ENCODE results near the gene ARID4A. TPM values are rescaled to one million over a fixed set of nuclear protein-coding genes. Genes with fewer than 3 reads are reported as not detected.
A peak's percentile ranks its signal among the peaks of the same experiment; 100 is the strongest.

ARID4A gene
- total RNA-seq, 1 experiment from 2014 or later = 3.5 TPM

- Histone ChIP-seq H3K36me3 (replicated peaks; ENCODE audit: control insufficient read depth, insufficient read depth, low read length) (peaks cover 13% of the 10 kb centered on the region), H3K4me3 (ENCODE audit: insufficient read depth, low read depth, low read length) (no peak overlapping the region), H3K27me3 (ENCODE audit: control insufficient read depth, insufficient read depth, low read length) (no peaks in the 10 kb centered on the region)
- no peak for DNase-seq
Measured at GRCh38 chr14:58281969-58282368, 16.4 kb upstream of the ARID4A start.

GRCh38 chr14:58282925-58283593 lies 15.3 kb upstream of the ARID4A start:
- Histone ChIP-seq H3K36me3 (replicated peaks; ENCODE audit: control insufficient read depth, insufficient read depth, low read length) (peaks cover 13% of the 10 kb centered on the region), H3K4me3 (ENCODE audit: insufficient read depth, low read depth, low read length) (no peak overlapping the region), H3K27me3 (ENCODE audit: control insufficient read depth, insufficient read depth, low read length) (no peaks in the 10 kb centered on the region)
- DNase-seq = no peak

GRCh38 chr14:58283730-58284129 lies 14.6 kb upstream of the ARID4A start:
- Histone ChIP-seq H3K36me3 (replicated peaks; ENCODE audit: control insufficient read depth, insufficient read depth, low read length) (peaks cover 13% of the 10 kb centered on the region), H3K4me3 (ENCODE audit: insufficient read depth, low read depth, low read length) (no peak overlapping the region), H3K27me3 (ENCODE audit: control insufficient read depth, insufficient read depth, low read length) (no peaks in the 10 kb centered on the region)
- DNase-seq = no peak

- no peak for DNase-seq
- H3K36me3 ChIP-seq (replicated peaks; ENCODE audit: control insufficient read depth, insufficient read depth, low read length) = peaks cover 15% of the 10 kb centered on the region
- H3K4me3 ChIP-seq (ENCODE audit: insufficient read depth, low read depth, low read length) = no peak overlapping the region
- H3K27me3 ChIP-seq (ENCODE audit: control insufficient read depth, insufficient read depth, low read length) = no peaks in the 10 kb centered on the region
Measured at GRCh38 chr14:58285132-58285531, 13.2 kb upstream of the ARID4A start.

GRCh38 chr14:58287607-58288042 lies 10.7 kb upstream of the ARID4A start:
- no peaks in the 10 kb centered on the region for H3K27me3 ChIP-seq (ENCODE audit: control insufficient read depth, insufficient read depth, low read length)
- no peak for DNase-seq
- no peak overlapping the region for H3K4me3 ChIP-seq (ENCODE audit: insufficient read depth, low read depth, low read length)
- H3K36me3 ChIP-seq (replicated peaks; ENCODE audit: control insufficient read depth, insufficient read depth, low read length) = peaks cover 15% of the 10 kb centered on the region

- no peaks in the 10 kb centered on the region for H3K27me3 ChIP-seq (ENCODE audit: control insufficient read depth, insufficient read depth, low read length)
- H3K36me3 ChIP-seq (replicated peaks; ENCODE audit: control insufficient read depth, insufficient read depth, low read length) = peaks cover 14% of the 10 kb centered on the region
- DNase-seq = no peak
- H3K4me3 ChIP-seq (ENCODE audit: insufficient read depth, low read depth, low read length) = no peak overlapping the region
Measured at GRCh38 chr14:58288106-58288792, 10.1 kb upstream of the ARID4A start.

GRCh38 chr14:58291646-58292045 lies 6.7 kb upstream of the ARID4A start:
- Histone ChIP-seq H3K4me3 (ENCODE audit: insufficient read depth, low read depth, low read length) (no peak overlapping the region), H3K36me3 (replicated peaks; ENCODE audit: control insufficient read depth, insufficient read depth, low read length) (peaks cover 8% of the 10 kb centered on the region), H3K27me3 (ENCODE audit: control insufficient read depth, insufficient read depth, low read length) (no peaks in the 10 kb centered on the region)
- no peak for DNase-seq

GRCh38 chr14:58292187-58292586 lies 6.2 kb upstream of the ARID4A start:
- Histone ChIP-seq H3K4me3 (ENCODE audit: insufficient read depth, low read depth, low read length) (no peak overlapping the region), H3K27me3 (ENCODE audit: control insufficient read depth, insufficient read depth, low read length) (no peaks in the 10 kb centered on the region), H3K36me3 (replicated peaks; ENCODE audit: control insufficient read depth, insufficient read depth, low read length) (peaks cover 7% of the 10 kb centered on the region)
- DNase-seq = no peak

- no peak overlapping the region for H3K4me3 ChIP-seq (ENCODE audit: insufficient read depth, low read depth, low read length)
- H3K36me3 ChIP-seq (replicated peaks; ENCODE audit: control insufficient read depth, insufficient read depth, low read length) = peaks cover 7% of the 10 kb centered on the region
- no peaks in the 10 kb centered on the region for H3K27me3 ChIP-seq (ENCODE audit: control insufficient read depth, insufficient read depth, low read length)
- no peak for DNase-seq
Measured at GRCh38 chr14:58294201-58294600, 4.2 kb upstream of the ARID4A start.

- Histone ChIP-seq H3K36me3 (replicated peaks; ENCODE audit: control insufficient read depth, insufficient read depth, low read length) (peaks cover 4% of the 10 kb centered on the region), H3K27me3 (ENCODE audit: control insufficient read depth, insufficient read depth, low read length) (no peaks in the 10 kb centered on the region), H3K4me3 (ENCODE audit: insufficient read depth, low read depth, low read length) (peak overlapping the region; percentile 63)
- no peak for DNase-seq
Measured at GRCh38 chr14:58296726-58297125, 1.6 kb upstream of the ARID4A start.

- no peaks in the 10 kb centered on the region for H3K27me3 ChIP-seq (ENCODE audit: control insufficient read depth, insufficient read depth, low read length)
- peak overlapping the region; percentile 63 for H3K4me3 ChIP-seq (ENCODE audit: insufficient read depth, low read depth, low read length)
- peaks cover 4% of the 10 kb centered on the region for H3K36me3 ChIP-seq (replicated peaks; ENCODE audit: control insufficient read depth, insufficient read depth, low read length)
- DNase-seq = no peak
Measured at GRCh38 chr14:58297412-58297761, 968 bp upstream of the ARID4A start.

GRCh38 chr14:58297762-58298476 lies 436 bp upstream of the ARID4A start:
- no peaks in the 10 kb centered on the region for H3K27me3 ChIP-seq (ENCODE audit: control insufficient read depth, insufficient read depth, low read length)
- peaks cover 4% of the 10 kb centered on the region for H3K36me3 ChIP-seq (replicated peaks; ENCODE audit: control insufficient read depth, insufficient read depth, low read length)
- peak overlapping the region; percentile 92 for H3K4me3 ChIP-seq (ENCODE audit: insufficient read depth, low read depth, low read length)
- DNase-seq = peak; percentile 93

- DNase-seq = peak; percentile 8
Measured at GRCh38 chr14:58299401-58300330, 1.3 kb downstream of the ARID4A start.

GRCh38 chr14:58301416-58301815 lies 3.1 kb downstream of the ARID4A start:
- Histone ChIP-seq H3K4me3 (ENCODE audit: insufficient read depth, low read depth, low read length) (no peak overlapping the region), H3K27me3 (ENCODE audit: control insufficient read depth, insufficient read depth, low read length) (no peaks in the 10 kb centered on the region), H3K36me3 (replicated peaks; ENCODE audit: control insufficient read depth, insufficient read depth, low read length) (no peaks in the 10 kb centered on the region; the same call in none of the 2 replicates)
- no peak for DNase-seq

More at GRCh38 chr14:58299401-58300330, 1.3 kb downstream of the ARID4A start:
- H3K4me3 ChIP-seq (ENCODE audit: insufficient read depth, low read depth, low read length) = peak overlapping the region; percentile 92
- H3K36me3 ChIP-seq (replicated peaks; ENCODE audit: control insufficient read depth, insufficient read depth, low read length) = peaks cover under 1% of the 10 kb centered on the region
- H3K27me3 ChIP-seq (ENCODE audit: control insufficient read depth, insufficient read depth, low read length) = no peaks in the 10 kb centered on the region
